OCI-LY7 (cell line): ENCODE measurements around the gene WWOX. TPM values are rescaled to one million over a fixed set of nuclear protein-coding genes. Genes with fewer than 3 reads are reported as not detected.

Source experiments
- BruUV-seq: library from RNA; stranded (reverse); fragments of 400-500 nt; replicated peaks from 2 replicates; lab custom pipeline; 2021; lab: Mats Ljungman, UMichigan
- CTCF ChIA-PET: fragments of 300-600 bp; sonication (Branson Sonifier 250); formaldehyde crosslinking; loops from one replicate; lab custom pipeline; 2022; ENCODE audit warnings: antibody characterized with exemption; ENCODE audit not compliant: unreplicated experiment; lab: Charles Lee
- POLR2A ChIA-PET: fragments of 300-600 bp; sonication (Branson Sonifier 250); formaldehyde crosslinking; loops from one replicate; lab custom pipeline; 2022; ENCODE audit warnings: antibody characterized with exemption; lab: Charles Lee
- DNase-seq: peaks from one replicate; pipeline ENCODE4 v3.0.0-alpha.2; 2015; ENCODE audit warnings: low spot score
- H2AFZ ChIP-seq: fragments of 200-600 bp; sonication (generic), shearing (Covaris generic); 2 replicates; pipeline ENCODE4 v1.6.1; 2014; ENCODE audit warnings: mild to moderate bottlenecking, antibody characterized with exemption, low read length, moderate library complexity
- H3K27ac ChIP-seq: fragments of 200-600 bp; sonication (generic); 2 replicates; pipeline ENCODE4 v1.5.1; 2014; ENCODE audit warnings: mixed run types, low read depth, mild to moderate bottlenecking, moderate library complexity, low read length, inconsistent platforms; ENCODE audit not compliant: poor library complexity, severe bottlenecking
- H3K36me3 ChIP-seq: fragments of 200-600 bp; sonication (generic); 2 replicates; pipeline ENCODE4 v1.6.1; 2014; ENCODE audit warnings: mild to moderate bottlenecking, antibody characterized with exemption, low read length, moderate library complexity, mixed read lengths; ENCODE audit not compliant: insufficient read depth
- H3K4me1 ChIP-seq: fragments of 200-600 bp; sonication (generic); 2 replicates; pipeline ENCODE4 v1.5.1; 2014; ENCODE audit warnings: mild to moderate bottlenecking, low read length; ENCODE audit not compliant: insufficient read depth, poor library complexity, severe bottlenecking
- H3K4me2 ChIP-seq: fragments of 200-600 bp; sonication (generic); 2 replicates; pipeline ENCODE4 v1.6.1; 2014; ENCODE audit warnings: mild to moderate bottlenecking, low read length
- H3K4me3 ChIP-seq: fragments of 200-600 bp; sonication (generic); 2 replicates; pipeline ENCODE4 v1.5.1; 2014; ENCODE audit warnings: mild to moderate bottlenecking, low read depth, low read length; ENCODE audit not compliant: poor library complexity, severe bottlenecking
- H3K79me2 ChIP-seq: fragments of 200-600 bp; sonication (generic); 2 replicates; pipeline ENCODE4 v1.6.1; 2016; ENCODE audit warnings: low read depth, mild to moderate bottlenecking, low read length, moderate library complexity, mixed read lengths; ENCODE audit not compliant: insufficient read depth
- H3K9me2 ChIP-seq: fragments of 200-600 bp; sonication (generic); 2 replicates; pipeline ENCODE4 v1.6.1; 2016; ENCODE audit warnings: mild to moderate bottlenecking, low read length, mixed read lengths; ENCODE audit not compliant: insufficient read depth
- H3K9me3 ChIP-seq: fragments of 200-600 bp; sonication (generic); 2 replicates; pipeline ENCODE4 v1.6.1; 2014; ENCODE audit warnings: mild to moderate bottlenecking, mixed run types, low read length, mixed read lengths
- H4K20me1 ChIP-seq: fragments of 200-600 bp; sonication (generic); 2 replicates; pipeline ENCODE4 v1.6.1; 2014; ENCODE audit warnings: mild to moderate bottlenecking, antibody characterized with exemption, low read length, moderate library complexity, mixed read lengths; ENCODE audit not compliant: insufficient read depth
- CTCF ChIP-seq: fragments of 200-600 bp; sonication (generic); conservative IDR thresholded peaks from 2 replicates; pipeline ENCODE4 v1.5.1; 2014; ENCODE audit warnings: mild to moderate bottlenecking, antibody characterized with exemption, low read length, moderate library complexity, mixed read lengths
- EZH2phosphoT487 ChIP-seq: fragments of 200-600 bp; sonication (generic); IDR thresholded peaks from 2 replicates; pipeline ENCODE4 v1.6.1; 2018; ENCODE audit warnings: low read depth, borderline replicate concordance, mild to moderate bottlenecking, mixed run types, antibody characterized with exemption, low read length, moderate library complexity, mixed read lengths
- intact Hi-C: fragments of 100-400 bp; cut with micrococcal nuclease; formaldehyde crosslinking; loops from one replicate; pipeline ENCODE4 v1.10.0; 2022; ENCODE audit not compliant: unreplicated experiment
- total RNA-seq, 2 experiments: library from RNA; depleted of rRNA in 1 of 2; stranded (reverse); fragments of >200 nt in 1 of 2; shearing (Covaris generic) in 1 of 2; gene quantifications; 2 replicates each; pipeline ENCODE4 v1.2.3, GENCODE V29; 2014 to 2022

The WWOX gene
- total RNA-seq, 2 experiments from 2014 or later: 40.2 to 47.6 TPM

- no peak overlapping the region for H3K27ac ChIP-seq
- H3K79me2 ChIP-seq: no peaks in the 10 kb centered on the region
- H3K9me3 ChIP-seq: no peaks in the 10 kb centered on the region
- DNase-seq: no peak
- no peaks in the 10 kb centered on the region for H3K4me1 ChIP-seq
- intact Hi-C loops: no loop called here
- H3K4me2 ChIP-seq: no peak overlapping the region
- ChIA-PET CTCF (no interaction called here), POLR2A (no interaction called here)
- H3K9me2 ChIP-seq: no peaks in the 10 kb centered on the region
- H3K36me3 ChIP-seq: no peaks in the 10 kb centered on the region
- no TSS peak for BruUV-seq
- H3K4me3 ChIP-seq: no peak overlapping the region
- no peak overlapping the region for H2AFZ ChIP-seq
- no peak for TF ChIP-seq EZH2phosphoT487
- no peak for TF ChIP-seq CTCF
- H4K20me1 ChIP-seq: no peaks in the 10 kb centered on the region
Observed at GRCh38 chr16:78842950-78843349, 743.5 kb downstream of the WWOX start.

DNA sequence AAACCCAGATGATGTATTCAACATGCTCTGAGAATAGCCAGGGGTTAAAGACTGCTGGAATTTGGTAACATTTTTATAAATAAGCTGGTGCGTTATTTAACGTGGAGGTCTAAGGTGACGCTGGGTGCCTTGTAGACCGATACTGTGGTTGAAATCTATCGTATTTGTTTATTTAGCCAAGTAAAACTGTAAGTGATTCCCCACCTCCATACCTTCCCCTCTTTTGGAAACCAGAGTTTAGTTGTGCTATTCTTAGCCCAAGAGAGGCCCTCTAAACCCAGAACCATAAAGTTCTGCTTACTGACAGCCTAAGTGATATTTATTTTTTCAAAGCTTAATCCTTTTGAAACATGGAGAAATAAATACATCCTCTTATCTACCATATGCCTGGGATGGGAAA lies 744.5 kb downstream of the WWOX start:
- CTCF ChIA-PET: no interaction called here

More for the DNA sequence above, 744.5 kb downstream of the WWOX start:
- Histone ChIP-seq H3K79me2 (no peaks in the 10 kb centered on the region), H3K36me3 (no peaks in the 10 kb centered on the region), H3K9me3 (no peaks in the 10 kb centered on the region), H2AFZ (no peak overlapping the region), H3K4me3 (no peak overlapping the region), H4K20me1 (no peaks in the 10 kb centered on the region), H3K27ac (no peak overlapping the region), H3K4me2 (no peak overlapping the region), H3K9me2 (no peaks in the 10 kb centered on the region), H3K4me1 (no peaks in the 10 kb centered on the region)
- POLR2A ChIA-PET: no interaction called here
- no peak for DNase-seq
- BruUV-seq: no TSS peak
- no peak for TF ChIP-seq EZH2phosphoT487
- no peak for TF ChIP-seq CTCF
- intact Hi-C loops: no loop called here
